GM18870 (cell line): ENCODE measurements around the gene INO80E.
"Not testable (repeated sequence)": the region's sequence is repeated elsewhere in the genome, so short reads cannot be mapped to it uniquely, and the experiment has no call there.

Experiments used
- ATAC-seq: cut with Tn5 transposase; IDR thresholded peaks from one replicate; pipeline ENCODE4 v1.9.1; 2021; ENCODE audit warnings: moderate library complexity; ENCODE audit not compliant: unreplicated experiment

The INO80E gene, protein sequence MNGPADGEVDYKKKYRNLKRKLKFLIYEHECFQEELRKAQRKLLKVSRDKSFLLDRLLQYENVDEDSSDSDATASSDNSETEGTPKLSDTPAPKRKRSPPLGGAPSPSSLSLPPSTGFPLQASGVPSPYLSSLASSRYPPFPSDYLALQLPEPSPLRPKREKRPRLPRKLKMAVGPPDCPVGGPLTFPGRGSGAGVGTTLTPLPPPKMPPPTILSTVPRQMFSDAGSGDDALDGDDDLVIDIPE

GRCh38 chr16:29995911-29996765, at the start of gene INO80E:
Gene INO80E, plus strand, starts transcription at chr16:29996241. Its CDS starts 70 bp downstream, at chr16:29996311.
- peak; percentile 81 for ATAC-seq

DNA sequence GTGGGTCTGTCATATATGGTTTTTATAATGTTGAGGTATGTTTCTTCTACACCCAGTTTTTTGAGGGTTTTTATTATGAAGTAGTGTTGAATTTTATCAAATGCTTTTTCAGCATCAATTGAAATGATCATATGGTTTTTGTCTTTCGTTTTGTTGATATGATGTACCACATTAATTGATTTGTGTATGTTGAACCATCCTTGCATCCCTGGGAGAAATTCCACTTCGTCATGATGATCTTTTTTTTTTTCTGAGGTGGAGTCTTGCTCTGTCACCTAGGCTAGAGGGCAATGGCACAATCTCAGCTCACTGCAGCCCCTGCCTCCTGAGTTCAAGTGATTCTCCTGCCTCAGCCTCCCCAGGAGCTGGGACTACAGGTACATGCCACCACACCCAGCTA, 48.1 kb upstream of the INO80E start:
- no peak for ATAC-seq

DNA sequence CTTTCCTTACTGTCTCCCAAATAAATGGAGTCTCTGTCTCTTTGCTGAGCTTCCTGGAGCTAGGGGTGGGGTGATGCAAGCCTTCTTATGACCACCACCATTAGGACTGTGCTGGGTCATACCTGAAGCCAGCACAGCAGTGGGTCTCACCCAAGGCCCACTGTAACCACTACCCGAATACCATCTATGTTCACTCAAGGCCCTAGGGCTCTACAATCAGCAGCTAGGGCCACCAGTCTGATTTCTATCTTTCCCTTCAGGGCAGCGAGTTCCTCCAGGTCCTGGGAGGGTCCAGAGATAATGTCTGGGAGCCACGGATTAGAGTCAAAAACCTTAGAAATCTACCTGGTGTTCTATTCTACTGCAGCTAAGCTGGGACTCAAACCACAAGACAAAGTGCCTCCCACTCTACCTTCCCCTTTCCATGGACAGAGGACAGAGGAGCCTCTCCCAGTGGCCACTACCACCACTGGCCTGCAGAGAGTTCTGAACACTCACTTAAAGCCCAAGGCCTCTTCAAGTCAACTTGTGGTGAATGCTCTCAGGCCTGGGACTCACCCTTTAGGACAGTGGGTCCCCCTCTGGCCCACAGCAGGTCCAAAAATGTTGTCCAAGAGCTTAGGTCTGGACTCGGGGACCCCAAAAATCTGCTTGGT, 45.1 kb upstream of the INO80E start:
- no peak for ATAC-seq

GRCh38 chr16:29951625-29952365, 44.2 kb upstream of the INO80E start:
- ATAC-seq, result no peak

GRCh38 chr16:29958756-29959155, 37.3 kb upstream of the INO80E start:
- no peak for ATAC-seq

GRCh38 chr16:29959293-29959692, 36.7 kb upstream of the INO80E start:
- no peak for ATAC-seq

GRCh38 chr16:29959821-29960220, 36.2 kb upstream of the INO80E start:
- ATAC-seq, result not testable (repeated sequence)

DNA sequence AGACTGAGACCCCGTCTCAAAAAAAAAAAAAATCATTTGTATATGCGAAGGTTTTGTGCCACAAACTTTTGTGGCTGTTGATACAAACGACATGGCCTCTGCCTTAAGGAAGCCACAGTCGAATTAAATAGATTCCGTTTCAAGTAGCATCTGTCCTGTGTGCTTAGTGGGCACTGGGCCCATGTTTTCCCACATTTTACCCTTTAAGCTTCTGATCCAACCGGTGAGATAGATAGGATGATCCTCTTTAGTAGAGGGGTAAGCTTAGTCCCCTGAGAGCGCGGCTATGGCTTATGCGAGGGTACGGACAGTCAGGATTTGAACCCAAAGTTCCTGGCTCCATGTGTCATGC, 34.9 kb upstream of the INO80E start:
- ATAC-seq, result no peak

- no peak for ATAC-seq
These were observed 34.3 kb upstream of the INO80E start, which contains the start of gene TMEM219 for GRCh38 chr16:29961479-29962343. Gene TMEM219, plus strand, starts transcription at chr16:29962079. Its CDS starts 1,065 bp downstream, at chr16:29963144.

- no peak for ATAC-seq
These were observed 33.6 kb upstream of the INO80E start for GRCh38 chr16:29962344-29962994.

- ATAC-seq, result no peak
These were observed 32.9 kb upstream of the INO80E start for GRCh38 chr16:29963021-29963743.

DNA sequence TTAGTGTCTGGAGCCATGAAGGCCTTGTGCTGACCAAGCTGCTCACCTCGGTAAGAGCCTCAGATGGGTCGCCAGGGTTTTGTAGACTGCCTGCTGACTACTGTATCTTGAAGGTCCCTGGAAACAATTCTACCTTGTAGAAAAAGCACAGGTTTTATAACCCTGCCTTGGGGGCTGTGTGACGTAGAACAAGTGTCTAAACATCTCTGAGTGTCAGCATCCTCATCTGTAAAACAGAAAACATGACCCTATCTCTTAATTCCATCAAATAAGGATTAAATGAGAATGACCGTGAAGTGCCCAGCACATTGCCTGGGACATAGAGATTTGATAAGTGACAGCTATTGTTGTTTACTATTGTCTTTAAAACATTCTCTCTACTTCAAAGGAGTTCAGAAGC, 27.8 kb upstream of the INO80E start:
- no peak for ATAC-seq

- ATAC-seq, result no peak
These were observed 24.7 kb upstream of the INO80E start for GRCh38 chr16:29971304-29971703.

GRCh38 chr16:29972500-29972899, 23.5 kb upstream of the INO80E start:
- no peak for ATAC-seq

DNA sequence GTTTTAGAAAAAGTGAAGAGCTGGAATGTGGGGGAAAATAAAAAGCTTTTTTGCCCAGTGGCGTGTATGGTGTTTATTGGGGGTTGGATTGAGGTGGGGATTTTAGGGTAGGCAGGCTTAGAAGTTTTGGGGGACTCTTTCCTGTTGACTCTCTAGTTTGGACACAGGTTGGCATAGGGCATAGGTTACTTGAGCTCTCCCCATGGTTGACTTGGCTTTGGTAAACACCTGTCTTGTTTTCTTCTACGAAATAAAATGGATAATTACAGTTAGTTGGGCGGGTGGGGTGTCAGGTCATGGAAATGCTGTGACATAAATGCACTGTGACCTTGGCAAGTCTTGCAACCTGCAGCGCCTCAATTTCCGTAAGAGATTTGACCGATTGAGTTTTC, 23.1 kb upstream of the INO80E start:
- ATAC-seq, result no peak

DNA sequence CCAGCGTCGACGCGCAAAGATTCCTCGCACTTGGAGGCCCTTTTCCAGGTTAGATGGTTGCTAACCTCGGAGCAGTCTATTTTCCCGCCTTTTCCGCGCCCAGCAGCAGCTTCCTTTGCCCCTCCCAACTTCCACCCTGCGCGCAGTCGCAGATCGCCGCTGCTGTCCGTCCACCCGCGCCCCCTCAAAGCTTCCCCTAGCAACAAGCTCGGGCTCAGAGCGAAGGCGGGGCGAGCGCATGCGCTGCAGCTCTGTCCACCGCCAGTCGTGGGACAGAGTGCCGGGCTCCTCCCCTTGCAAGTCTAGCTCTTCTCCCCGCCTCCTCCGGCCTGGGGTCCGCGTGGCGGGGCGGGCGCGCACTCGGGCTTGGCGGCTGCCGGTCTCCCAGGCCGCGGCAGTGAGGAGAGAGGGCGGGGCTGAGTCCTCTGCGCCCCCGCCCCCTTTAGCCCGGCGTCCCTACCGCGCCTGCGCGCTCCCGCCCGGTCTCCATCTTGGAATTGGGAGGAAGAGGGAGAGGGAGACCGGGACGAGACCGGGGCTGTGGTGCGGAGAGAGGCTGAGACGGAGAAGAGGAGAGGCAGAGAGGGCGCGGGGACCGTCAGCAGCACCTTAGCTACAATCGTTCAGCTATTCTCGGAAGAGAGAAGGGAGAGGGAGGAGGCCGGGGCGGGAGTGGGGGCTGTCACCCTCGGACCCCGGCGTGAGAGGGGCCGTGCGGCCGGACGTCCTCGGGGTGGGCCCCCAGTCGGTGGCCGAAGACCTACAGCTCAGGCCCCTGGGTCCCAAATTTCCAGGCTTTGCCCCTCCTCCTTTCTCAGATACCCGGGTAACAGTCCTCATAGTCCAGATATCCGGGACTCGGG, 22.4 kb upstream of the INO80E start, which contains the start of gene TAOK2:
Gene TAOK2 (plus strand): TSS at position 485 of the 863 bp plus-strand sequence. CDS start 3,905 bp downstream, outside the sequence.
- peak; percentile 77 for ATAC-seq

GRCh38 chr16:29974291-29975133, 21.5 kb upstream of the INO80E start:
- ATAC-seq, result no peak
